ENCODE measurements around the gene CLIP2.
"Not testable (repeated sequence)": the region's sequence is repeated elsewhere in the genome, so short reads cannot be mapped to it uniquely, and the experiment has no call there.

CLIP2 gene

GRCh38 chr7:74289018-74289658 is at the start of gene CLIP2:
CLIP2 (plus strand) TSS chr7:74289407; CDS start chr7:74317547, 28,140 bp downstream.
- peak in 1 of 2 experiments; percentile 57 for DNase-seq

GRCh38 chr7:74240482-74240881 is 48.7 kb upstream of the CLIP2 start:
- no peak for DNase-seq

GRCh38 chr7:74242122-74242443 is 47.1 kb upstream of the CLIP2 start:
- DNase-seq = no peak

GRCh38 chr7:74246497-74246896 is 42.7 kb upstream of the CLIP2 start:
- no peak for DNase-seq

GRCh38 chr7:74248156-74248555 is 41.1 kb upstream of the CLIP2 start:
- DNase-seq = no peak

GRCh38 chr7:74249058-74249457 is 40.1 kb upstream of the CLIP2 start:
- not testable (repeated sequence) for DNase-seq

GRCh38 chr7:74252893-74253292 is 36.3 kb upstream of the CLIP2 start:
- no peak for DNase-seq

- DNase-seq = no peak
These were observed 35.9 kb upstream of the CLIP2 start for GRCh38 chr7:74253331-74253730.

- DNase-seq = no peak
These were observed 35.4 kb upstream of the CLIP2 start for GRCh38 chr7:74253835-74254128.

GRCh38 chr7:74254129-74254857 is 34.9 kb upstream of the CLIP2 start, which contains the start of gene RFC2:
RFC2 (minus strand) TSS chr7:74254399; CDS start chr7:74254383, 16 bp downstream.
- peak; percentile 66 to 88 for DNase-seq

- no peak for DNase-seq
These were observed 34.3 kb upstream of the CLIP2 start for GRCh38 chr7:74254858-74255379.

GRCh38 chr7:74255461-74255860 is 33.7 kb upstream of the CLIP2 start:
- DNase-seq = not testable (repeated sequence)

GRCh38 chr7:74256491-74257408 is 32.5 kb upstream of the CLIP2 start:
- DNase-seq = no peak

GRCh38 chr7:74258639-74259038 is 30.6 kb upstream of the CLIP2 start:
- no peak for DNase-seq

- DNase-seq = no peak
These were observed 26.4 kb upstream of the CLIP2 start for GRCh38 chr7:74262639-74263398.

GRCh38 chr7:74263399-74264120 is 25.6 kb upstream of the CLIP2 start:
- no peak for DNase-seq

- no peak for DNase-seq
These were observed 22.8 kb upstream of the CLIP2 start for GRCh38 chr7:74266191-74266963.

- no peak for DNase-seq
These were observed 21.2 kb upstream of the CLIP2 start for GRCh38 chr7:74267756-74268565.

GRCh38 chr7:74269757-74270277 is 19.4 kb upstream of the CLIP2 start:
- DNase-seq = peak in 1 of 2 experiments; percentile 64

- no peak for DNase-seq
These were observed 17.5 kb upstream of the CLIP2 start for GRCh38 chr7:74271742-74272141.

Measured in NCI-H446 (cell line).